ENCODE results near the gene GPR61. TPM values are rescaled to one million over a fixed set of nuclear protein-coding genes. Genes with fewer than 3 reads are reported as not detected.

The GPR61 gene
- total RNA-seq, 1 donor from 2014 or later: not detected

- Mint-ChIP-seq H3K4me3 (no peak overlapping the region), H3K9me3 (no peaks in the 10 kb centered on the region), H3K4me1 (peaks cover 1% of the 10 kb centered on the region), H3K36me3 (ENCODE audit: low read depth) (no peaks in the 10 kb centered on the region), H3K27me3 (ENCODE audit: low read depth) (peaks cover 7% of the 10 kb centered on the region), H3K27ac (ENCODE audit: unreplicated experiment) (no peak overlapping the region)
- TF ChIP-seq CTCF (conservative IDR thresholded peaks at IDR 0.05): no peak
- no peak for DNase-seq (ENCODE audit: low read depth, low spot score)
Observed at GRCh38 chr1:109541102-109541501, 1.4 kb downstream of the GPR61 start.

- Mint-ChIP-seq H3K27me3 (ENCODE audit: low read depth) (peaks cover 7% of the 10 kb centered on the region), H3K4me3 (peak overlapping the region; percentile 65), H3K9me3 (no peaks in the 10 kb centered on the region), H3K27ac (ENCODE audit: unreplicated experiment) (peak overlapping the region; percentile 6), H3K4me1 (peaks cover 16% of the 10 kb centered on the region), H3K36me3 (ENCODE audit: low read depth) (no peaks in the 10 kb centered on the region)
- no peak for DNase-seq (ENCODE audit: low read depth, low spot score)
- no peak for TF ChIP-seq CTCF (conservative IDR thresholded peaks at IDR 0.05)
Observed at GRCh38 chr1:109542657-109543056, 3.0 kb downstream of the GPR61 start.

- Mint-ChIP-seq H3K9me3 (no peaks in the 10 kb centered on the region), H3K27me3 (ENCODE audit: low read depth) (peaks cover 7% of the 10 kb centered on the region), H3K4me1 (peaks cover 22% of the 10 kb centered on the region), H3K4me3 (no peak overlapping the region), H3K27ac (ENCODE audit: unreplicated experiment) (no peak overlapping the region), H3K36me3 (ENCODE audit: low read depth) (no peaks in the 10 kb centered on the region)
- no peak for TF ChIP-seq CTCF (conservative IDR thresholded peaks at IDR 0.05)
- DNase-seq (ENCODE audit: low read depth, low spot score): no peak
Observed at GRCh38 chr1:109543283-109543987, 3.8 kb downstream of the GPR61 start.

GRCh38 chr1:109543988-109544735 lies 4.5 kb downstream of the GPR61 start:
- DNase-seq (ENCODE audit: low read depth, low spot score): no peak
- H3K4me1 Mint-ChIP-seq: peaks cover 29% of the 10 kb centered on the region
- H3K9me3 Mint-ChIP-seq: no peaks in the 10 kb centered on the region
- peak overlapping the region; percentile 15 for H3K27ac Mint-ChIP-seq (ENCODE audit: unreplicated experiment)
- no peaks in the 10 kb centered on the region for H3K36me3 Mint-ChIP-seq (ENCODE audit: low read depth)
- H3K27me3 Mint-ChIP-seq (ENCODE audit: low read depth): peaks cover 7% of the 10 kb centered on the region
- peak overlapping the region; percentile 25 for H3K4me3 Mint-ChIP-seq
- no peak for TF ChIP-seq CTCF (conservative IDR thresholded peaks at IDR 0.05)

GRCh38 chr1:109546311-109547109 lies 6.8 kb downstream of the GPR61 start:
- Mint-ChIP-seq H3K4me1 (peaks cover 39% of the 10 kb centered on the region), H3K9me3 (no peaks in the 10 kb centered on the region), H3K36me3 (ENCODE audit: low read depth) (no peaks in the 10 kb centered on the region), H3K27ac (ENCODE audit: unreplicated experiment) (peak overlapping the region; percentile 73), H3K27me3 (ENCODE audit: low read depth) (peaks cover 7% of the 10 kb centered on the region), H3K4me3 (peak overlapping the region; percentile 95)
- peak; percentile 97 for DNase-seq (ENCODE audit: low read depth, low spot score)
- peak; percentile 95 for TF ChIP-seq CTCF (conservative IDR thresholded peaks at IDR 0.05)
